HG02642 (cell line): ENCODE data around the gene TMC6.
A peak's percentile ranks its signal among the peaks of the same experiment; 100 is the strongest.
"Not testable (repeated sequence)": the region's sequence is repeated elsewhere in the genome, so short reads cannot be mapped to it uniquely, and the experiment has no call there.

Source experiments
- ATAC-seq: cut with Tn5 transposase; IDR thresholded peaks from one replicate; pipeline ENCODE4 v1.9.1; 2021; ENCODE audit warnings: mild to moderate bottlenecking; ENCODE audit not compliant: unreplicated experiment, poor library complexity

Gene TMC6, protein sequence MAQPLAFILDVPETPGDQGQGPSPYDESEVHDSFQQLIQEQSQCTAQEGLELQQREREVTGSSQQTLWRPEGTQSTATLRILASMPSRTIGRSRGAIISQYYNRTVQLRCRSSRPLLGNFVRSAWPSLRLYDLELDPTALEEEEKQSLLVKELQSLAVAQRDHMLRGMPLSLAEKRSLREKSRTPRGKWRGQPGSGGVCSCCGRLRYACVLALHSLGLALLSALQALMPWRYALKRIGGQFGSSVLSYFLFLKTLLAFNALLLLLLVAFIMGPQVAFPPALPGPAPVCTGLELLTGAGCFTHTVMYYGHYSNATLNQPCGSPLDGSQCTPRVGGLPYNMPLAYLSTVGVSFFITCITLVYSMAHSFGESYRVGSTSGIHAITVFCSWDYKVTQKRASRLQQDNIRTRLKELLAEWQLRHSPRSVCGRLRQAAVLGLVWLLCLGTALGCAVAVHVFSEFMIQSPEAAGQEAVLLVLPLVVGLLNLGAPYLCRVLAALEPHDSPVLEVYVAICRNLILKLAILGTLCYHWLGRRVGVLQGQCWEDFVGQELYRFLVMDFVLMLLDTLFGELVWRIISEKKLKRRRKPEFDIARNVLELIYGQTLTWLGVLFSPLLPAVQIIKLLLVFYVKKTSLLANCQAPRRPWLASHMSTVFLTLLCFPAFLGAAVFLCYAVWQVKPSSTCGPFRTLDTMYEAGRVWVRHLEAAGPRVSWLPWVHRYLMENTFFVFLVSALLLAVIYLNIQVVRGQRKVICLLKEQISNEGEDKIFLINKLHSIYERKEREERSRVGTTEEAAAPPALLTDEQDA

DNA sequence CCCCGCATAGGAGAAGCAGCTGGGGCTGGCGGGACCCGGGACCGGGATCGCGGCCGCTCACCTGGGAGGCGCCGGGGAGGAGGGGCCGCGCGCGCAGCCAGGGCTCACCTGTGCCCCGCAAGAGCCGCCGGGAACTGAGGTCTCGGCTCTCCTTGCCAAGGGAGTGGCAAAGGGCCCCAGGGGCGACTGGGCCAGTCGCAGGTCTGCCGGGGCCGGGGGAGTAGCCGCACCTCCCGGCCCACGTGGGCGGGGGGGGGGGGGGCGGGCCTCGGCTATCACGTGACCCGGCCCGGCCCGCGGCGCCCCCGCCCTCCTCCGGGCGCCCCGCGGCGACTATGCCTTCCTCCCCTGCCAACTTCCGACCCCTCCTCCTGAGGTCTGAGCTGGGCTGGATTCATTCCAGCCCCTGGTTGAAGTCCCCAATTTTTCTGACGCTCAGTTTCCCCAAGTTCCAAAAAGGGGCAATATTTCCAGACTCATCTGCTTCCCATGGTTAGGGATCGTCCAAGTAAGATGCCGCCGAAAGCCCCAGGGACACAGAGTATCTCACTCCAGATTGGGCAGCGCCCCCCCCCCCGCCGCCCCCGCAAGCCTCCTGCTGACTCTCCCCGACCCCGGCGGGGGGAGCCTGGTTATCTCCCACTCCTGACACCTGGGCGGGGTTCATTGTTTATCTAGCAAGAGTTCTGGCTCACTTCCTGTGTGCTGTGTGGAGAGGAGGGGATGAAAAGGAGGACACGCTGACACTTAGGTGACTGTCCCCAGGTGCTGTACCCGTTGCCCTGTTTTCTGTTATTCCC, at the start of gene TMC6:
TMC6 (minus strand) TSS at position 205 of the 800 bp plus-strand sequence. CDS start 1,923 bp downstream, outside the sequence.
- ATAC-seq = peak; percentile 26

DNA sequence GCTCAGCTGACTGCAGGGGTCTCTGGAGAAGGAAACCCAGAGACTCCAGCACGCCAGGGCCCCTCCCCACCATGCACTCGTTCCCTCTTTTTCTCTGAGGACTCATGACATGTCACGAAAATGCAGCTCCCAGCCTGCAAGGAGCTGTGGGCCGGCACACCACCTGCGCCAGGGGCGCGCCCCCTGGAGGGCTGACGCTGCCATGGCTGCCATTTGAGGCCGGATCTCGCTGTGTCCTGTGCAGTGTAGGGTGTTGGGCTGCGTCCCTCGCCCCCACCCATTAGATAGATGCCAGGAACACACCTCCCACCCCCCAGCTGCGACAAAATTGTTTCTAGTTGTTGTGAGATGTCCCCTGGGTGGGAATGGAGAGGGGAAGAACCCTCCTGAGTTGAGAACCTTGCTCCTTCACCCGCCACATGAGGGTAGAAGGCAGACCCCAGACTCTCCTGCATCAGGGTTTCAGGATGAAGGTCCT, 48.0 kb upstream of the TMC6 start:
- ATAC-seq = peak; percentile 34

DNA sequence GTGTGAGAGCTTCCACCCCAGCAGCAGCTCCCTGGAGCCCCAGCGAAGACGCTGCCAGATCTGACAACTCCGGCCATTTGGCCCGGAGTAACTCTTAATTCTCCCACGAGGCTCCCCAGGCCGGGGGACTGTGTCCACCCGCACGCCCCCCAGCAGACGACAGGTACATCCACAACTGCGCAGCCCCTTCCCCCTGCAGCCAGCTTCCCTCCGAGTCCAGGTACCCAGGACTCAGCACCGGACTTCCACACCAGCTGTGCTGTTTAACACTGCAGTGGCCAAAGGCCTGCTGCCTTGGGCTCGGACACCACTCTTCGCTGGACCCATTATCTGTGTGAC, 47.1 kb upstream of the TMC6 start:
- ATAC-seq = no peak

DNA sequence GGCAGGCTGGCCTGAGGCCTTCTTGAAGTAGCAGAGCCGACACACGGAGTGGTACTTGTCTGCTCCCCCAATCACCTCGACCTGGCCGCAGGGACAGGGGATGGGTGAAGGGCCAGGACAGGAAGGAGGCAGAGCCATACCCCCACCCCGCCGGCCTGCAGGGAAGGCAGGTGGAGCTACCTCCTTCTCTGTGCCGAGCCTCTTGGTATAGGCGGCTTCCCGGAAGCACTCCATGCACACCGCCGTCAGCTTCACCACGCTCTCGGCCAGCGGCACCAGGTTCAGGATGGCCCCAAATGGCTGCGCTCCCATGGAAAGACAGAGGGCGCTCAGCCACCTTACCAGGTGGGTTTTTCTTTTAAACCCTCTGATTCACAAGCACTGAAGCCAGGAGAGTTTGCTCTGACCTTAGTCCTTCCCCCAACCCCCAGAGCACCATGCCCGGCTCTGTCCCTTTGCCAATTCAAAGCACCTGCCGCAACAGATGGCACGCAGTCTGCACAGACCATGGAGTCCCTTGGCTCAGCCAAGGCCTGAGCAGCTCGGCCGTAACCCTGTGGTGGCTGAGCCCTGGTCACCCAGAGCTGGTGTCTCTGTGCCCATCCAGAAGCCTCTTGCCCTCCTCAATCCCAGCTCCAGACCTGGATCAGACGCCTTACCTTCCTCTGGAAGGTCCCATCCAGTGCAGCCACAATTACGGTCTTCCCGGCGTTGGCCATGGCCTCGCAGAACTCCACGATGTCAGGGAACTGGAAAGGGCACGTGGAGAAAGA, 46.5 kb upstream of the TMC6 start:
- no peak for ATAC-seq

DNA sequence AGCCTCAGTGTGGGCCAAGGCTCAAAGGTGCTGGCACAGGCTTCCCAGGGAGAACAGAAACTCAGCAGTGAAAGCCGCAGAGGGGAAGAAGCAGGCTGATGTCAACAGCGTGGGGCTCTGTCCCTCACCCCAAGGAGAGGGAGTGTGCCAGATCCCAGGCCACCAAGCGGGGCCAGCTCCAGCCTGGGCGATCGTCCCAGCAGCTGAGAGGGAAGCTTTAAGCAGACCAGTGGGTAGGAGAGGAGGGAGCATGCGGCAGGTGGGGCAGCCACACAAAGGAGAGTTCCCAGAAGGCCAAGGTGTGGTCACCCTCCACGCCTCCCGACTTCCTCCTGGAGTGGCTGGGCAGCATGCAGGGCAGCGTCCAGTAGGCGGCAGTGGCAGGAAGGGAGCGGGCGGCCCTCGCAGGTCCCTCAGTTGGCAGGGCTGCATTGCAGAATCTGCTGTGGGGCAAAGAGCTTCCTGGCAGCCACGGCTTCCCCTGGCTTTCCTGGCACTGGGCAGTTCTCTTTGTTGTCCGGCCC, 45.9 kb upstream of the TMC6 start:
- no peak for ATAC-seq

DNA sequence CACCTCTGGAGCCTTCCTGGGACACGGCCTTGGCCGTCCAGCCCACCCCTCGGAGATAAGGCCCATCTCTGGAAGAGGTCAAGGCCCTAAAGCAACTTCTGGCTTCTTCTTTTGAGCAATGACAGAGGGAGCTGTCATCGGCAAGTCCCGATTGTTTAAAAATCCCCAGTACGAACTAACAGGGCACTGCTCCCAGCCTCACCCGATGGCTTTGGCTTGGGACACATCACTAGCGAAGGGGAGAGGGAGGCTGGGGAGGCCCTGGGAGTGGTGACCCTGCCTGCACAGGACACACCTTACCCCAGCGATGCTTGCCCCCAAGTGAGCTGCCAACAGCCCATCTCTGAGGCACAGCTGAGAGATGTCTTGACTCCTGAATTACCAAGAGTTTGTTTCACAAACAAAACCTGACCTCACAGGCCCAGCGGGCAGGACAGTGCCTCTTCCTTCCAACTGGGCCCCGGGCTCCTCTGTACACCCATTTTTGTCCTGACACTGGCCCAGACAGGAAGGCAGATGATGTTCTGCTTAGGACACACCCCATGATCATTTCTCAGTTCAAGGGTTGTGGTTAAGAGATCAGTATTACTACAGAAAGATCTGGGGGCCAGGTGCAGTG, 44.7 kb upstream of the TMC6 start:
- no peak for ATAC-seq

DNA sequence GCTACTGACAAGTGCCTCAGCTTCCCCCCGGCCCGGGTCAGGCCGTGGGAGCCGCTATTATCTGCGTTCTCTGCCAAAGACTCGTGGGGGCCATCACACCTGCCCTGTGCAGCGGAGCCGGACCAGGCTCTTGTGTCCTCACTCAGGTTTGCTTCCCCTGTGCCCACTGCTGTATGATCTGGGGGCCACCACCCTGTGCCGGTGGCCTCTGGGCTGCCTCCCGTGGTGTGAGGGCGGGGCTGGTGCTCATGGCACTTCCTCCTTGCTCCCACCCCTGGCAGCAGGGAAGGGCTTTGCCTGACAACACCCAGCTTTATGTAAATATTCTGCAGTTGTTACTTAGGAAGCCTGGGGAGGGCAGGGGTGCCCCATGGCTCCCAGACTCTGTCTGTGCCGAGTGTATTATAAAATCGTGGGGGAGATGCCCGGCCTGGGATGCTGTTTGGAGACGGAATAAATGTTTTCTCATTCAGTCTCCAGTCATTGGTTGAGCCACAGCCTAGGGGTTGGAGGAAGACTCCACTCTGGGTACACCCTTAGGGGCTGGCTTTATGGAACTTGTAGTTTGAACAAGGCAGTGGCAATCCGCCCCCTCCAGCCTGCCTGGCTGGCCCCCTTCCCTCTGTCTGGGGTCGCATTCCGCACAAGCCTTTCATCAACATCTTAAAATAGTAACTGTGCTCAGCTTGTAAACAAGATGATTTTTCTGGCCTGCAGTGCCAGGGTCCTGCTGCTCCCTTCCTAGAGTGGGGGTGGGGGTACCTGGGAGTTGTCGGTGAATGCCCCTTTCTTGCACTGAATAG, 43.9 kb upstream of the TMC6 start:
- no peak for ATAC-seq

DNA sequence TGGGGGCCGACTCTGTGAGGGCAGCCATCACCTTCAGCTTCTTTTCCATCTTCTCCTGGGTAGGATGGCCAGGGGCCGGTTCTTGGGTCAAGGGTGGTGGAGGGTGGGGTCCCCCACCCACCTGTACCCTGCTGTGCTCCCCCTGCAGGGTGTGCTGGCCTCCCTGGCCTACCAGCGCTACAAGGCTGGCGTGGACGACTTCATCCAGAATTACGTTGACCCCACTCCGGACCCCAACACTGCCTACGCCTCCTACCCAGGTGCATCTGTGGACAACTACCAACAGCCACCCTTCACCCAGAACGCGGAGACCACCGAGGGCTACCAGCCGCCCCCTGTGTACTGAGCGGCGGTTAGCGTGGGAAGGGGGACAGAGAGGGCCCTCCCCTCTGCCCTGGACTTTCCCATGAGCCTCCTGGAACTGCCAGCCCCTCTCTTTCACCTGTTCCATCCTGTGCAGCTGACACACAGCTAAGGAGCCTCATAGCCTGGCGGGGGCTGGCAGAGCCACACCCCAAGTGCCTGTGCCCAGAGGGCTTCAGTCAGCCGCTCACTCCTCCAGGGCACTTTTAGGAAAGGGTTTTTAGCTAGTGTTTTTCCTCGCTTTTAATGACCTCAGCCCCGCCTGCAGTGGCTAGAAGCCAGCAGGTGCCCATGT, 43.2 kb upstream of the TMC6 start:
- ATAC-seq = not testable (repeated sequence)

DNA sequence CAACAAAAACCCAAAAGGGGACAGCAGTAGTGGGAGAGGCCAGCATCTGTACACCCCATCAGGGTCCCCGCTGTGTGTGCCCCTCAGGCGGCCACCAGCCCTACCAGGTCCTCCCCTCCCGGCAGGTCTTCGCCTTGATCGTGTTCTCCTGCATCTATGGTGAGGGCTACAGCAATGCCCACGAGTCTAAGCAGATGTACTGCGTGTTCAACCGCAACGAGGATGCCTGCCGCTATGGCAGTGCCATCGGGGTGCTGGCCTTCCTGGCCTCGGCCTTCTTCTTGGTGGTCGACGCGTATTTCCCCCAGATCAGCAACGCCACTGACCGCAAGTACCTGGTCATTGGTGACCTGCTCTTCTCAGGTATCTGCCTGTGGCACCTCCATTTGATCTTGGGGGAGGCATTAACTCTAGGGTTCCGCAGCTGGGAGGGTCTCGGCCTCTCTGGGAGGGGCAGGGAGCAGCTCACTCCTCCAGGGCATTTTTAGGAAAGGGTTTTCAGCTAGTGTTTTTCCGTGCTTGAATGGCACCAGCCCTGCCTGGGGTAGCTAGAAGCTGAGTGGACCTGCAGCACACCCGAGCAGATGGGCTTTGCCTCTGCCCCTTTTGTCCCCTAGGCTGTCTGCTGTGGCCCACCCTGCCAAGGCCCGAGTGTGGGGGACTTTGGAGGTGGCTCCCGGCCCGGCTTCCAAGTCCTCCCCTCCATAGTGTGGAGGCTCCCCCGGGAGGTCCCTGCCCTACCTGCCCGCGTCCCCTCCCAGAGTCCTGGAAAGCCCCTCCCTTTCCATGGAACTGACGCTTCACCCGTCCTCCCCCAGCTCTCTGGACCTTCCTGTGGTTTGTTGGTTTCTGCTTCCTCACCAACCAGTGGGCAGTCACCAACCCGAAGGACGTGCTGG, 42.4 kb upstream of the TMC6 start:
- no peak for ATAC-seq

DNA sequence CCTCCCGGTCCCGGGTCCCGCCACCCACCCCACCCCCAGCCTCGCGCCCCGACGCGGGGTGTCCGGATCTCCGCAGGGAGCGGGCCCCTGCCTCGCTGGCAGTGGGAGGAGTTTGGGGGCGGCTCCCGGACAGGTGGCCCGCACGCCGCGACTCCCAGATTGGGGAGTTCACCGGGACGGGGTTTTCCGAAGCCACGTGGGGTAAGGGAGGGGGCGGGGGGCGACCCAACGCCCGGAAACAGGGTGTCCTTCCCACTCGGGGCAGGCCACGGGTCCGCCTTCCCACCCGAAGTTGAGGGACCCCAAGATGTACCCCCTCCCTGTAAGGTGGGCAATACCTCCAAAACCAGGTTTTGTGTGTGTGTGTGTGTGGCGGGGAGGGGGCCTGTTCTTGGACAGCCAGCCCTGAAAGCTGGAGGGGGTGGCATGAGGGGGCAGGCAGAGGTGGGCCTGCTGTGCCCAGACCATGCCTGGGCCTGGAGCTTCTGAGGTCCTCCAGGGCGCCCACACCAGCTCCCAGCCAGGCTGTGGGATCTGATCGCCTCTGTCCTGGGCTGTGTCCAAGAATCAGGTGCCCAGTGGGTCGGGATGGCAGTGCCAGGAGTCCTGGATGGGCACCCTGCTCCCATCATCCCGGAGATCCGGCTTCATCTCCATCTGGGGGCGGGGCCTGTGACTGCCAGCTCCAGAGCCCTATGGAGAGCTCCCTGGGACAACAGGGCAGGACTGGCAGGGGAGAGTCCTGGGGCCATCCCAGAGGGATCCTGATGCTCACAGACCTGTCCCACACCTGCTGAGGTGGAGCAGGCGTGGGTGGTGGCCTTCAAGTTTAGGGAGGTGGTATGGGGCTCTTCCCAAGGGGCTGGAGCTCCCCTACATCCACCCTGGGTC, 40.6 kb upstream of the TMC6 start:
- ATAC-seq = peak; percentile 33

DNA sequence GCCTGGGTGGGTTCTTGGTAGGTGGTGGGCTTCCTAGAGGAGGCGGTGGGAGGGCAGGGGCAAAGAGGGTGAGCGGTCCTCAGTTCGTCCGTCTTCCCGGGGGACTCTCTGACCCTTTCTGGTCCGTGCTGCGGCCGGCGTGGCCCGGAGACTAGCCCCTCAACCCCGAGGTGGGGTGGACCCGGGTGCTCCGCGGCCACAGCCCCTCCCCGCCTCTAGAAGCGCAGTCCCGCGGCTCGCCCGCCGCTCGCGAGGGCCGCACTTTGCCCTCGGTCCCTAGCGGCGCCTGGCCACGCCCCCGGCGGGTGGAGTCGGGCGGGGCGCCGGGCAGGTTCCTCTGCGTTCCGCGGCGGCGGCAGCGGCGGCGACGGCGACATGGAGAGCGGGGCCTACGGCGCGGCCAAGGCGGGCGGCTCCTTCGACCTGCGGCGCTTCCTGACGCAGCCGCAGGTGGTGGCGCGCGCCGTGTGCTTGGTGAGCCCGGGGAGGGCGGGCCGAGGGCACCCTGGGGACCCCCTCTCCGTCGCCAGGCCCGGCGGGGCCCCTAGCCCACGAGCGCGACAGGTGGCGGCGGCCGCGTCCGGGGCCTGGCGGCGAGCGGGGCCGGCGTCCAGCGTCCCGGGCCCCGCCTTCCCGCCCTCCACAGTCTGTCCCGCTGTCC, 39.8 kb upstream of the TMC6 start, which contains the start of gene SYNGR2:
SYNGR2 (plus strand) TSS at position 340 of the 661 bp plus-strand sequence; CDS start at position 376, 36 bp downstream.
- ATAC-seq = peak; percentile 52

DNA sequence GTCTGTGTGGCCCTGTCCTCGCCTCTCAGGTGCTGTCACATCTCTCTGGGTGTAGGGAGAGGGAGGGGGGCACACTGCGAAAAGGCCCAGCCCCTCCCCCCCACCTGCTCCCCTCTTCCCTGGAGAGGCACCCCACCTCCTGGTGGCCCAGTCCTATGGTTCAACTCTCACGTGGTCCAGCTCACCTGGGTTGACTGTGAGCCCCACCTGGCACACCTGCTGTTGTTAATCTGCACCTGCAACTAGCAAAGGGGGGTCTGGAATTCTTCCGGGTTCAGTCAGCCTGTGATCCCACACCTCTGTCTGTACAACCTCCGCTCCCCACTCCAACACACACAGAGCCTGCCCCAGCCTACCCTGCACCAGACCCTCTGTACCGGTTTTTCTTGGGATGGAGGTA, 37.9 kb upstream of the TMC6 start:
- no peak for ATAC-seq

DNA sequence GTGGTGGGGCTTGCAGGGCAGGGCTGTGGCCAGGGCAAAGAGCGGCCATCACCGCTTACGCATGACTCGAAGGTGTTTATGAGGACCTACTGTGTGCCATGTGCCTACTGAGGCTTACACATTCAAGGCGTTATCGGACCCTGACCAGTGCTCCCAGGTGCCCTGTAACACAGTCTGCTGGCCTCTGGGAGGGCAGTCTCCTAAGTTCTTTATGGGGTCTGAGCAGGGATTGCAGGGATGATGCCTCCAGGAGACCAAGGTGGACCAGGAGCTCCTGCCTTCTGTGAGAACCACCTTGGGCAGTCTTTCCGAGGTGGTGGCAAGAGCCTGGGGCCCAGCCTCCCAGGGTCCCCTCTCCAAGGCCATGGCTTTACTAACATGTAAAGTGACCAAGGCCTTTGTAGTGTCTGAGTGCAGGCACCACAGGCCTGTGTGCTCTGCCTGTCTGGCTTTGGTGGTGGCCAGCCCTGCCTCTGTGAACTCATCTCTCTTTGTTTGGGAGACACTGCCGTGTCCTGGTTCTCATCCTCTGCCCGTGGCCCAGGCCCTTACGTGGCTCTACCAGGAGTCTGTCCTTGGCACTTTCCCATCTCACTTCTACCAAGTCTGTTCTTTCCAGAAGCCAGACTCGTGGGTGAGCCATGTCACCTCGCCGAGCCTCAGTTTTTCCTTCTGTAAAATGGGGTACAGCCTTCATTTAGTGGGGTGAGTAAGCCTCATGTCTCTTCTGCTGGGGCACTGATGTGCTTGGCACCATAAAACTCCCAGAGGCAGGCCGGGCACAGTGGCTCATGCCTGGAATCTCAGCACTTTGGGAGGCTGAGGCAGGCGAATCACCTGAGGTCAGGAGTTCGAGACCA, 36.4 kb upstream of the TMC6 start:
- ATAC-seq = no peak
